Measurements from ENCODE around the gene EN2. TPM values are rescaled to one million over a fixed set of nuclear protein-coding genes. Genes with fewer than 3 reads are reported as not detected.

EN2 gene
- total and polyA plus RNA-seq, 2 of the 4 experiments (the other 2 are of a cell fraction) = not detected

DNA sequence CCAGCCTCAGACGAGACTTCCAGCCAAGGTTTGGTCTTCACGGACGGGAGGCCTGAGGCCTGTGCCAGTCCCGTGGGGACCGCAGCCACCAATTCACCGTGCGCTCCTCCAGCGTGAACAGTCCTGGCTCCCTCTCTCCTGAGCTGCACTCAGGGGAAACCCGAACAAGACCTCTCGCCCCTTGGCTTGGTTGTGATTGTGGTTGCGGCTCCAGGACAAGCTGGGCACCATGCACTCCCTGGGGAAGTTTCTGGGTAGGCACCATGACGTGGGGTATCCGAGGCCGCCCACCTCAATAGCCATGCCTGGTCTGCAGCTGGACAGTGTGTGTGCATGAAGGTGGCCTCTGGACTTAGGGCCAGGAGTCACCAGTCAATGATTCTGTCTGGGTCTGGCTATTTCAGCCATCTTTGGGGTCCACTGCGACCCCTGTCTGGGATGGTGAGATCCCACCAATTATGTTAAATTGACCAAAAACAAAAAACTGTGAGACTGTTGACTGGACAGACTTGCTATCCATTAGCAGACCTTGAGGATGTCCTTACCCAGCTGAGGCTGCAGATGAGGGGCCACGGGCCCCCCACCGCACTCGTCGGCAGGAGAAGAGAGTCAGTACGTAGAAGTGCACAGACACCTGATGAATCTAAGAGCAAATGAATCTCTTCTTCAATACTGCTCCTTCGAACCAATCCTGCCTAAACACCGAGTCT, 33.5 kb upstream of the EN2 start:
- H3K18ac ChIP-seq (ENCODE audit: low read depth, low read length) = no peak overlapping the region
- dilution Hi-C loops (cut with HindIII; ENCODE audit: low sequenced_read_pairs, unreplicated experiment) = no loop called here
- no peak overlapping the region for H4K5ac ChIP-seq (ENCODE audit: low read depth, low read length)
- no peak overlapping the region for H2AK5ac ChIP-seq (ENCODE audit: low read depth, low read length)
- no peak overlapping the region for H2BK5ac ChIP-seq (ENCODE audit: low read depth, low read length, poor library complexity, severe bottlenecking)
- no peaks in the 10 kb centered on the region for H3K4me1 ChIP-seq (ENCODE audit: control insufficient read depth, insufficient read depth, low read length)
- H3K27ac ChIP-seq (ENCODE audit: insufficient read depth, low read length) = no peak overlapping the region
- H3K23ac ChIP-seq (ENCODE audit: low read depth, low read length) = no peak overlapping the region
- CTCF ChIA-PET = no interaction called here
- no peak overlapping the region for H2BK120ac ChIP-seq (ENCODE audit: low read depth, low read length)
- POLR2A ChIA-PET (ENCODE audit: unreplicated experiment) = no interaction called here
- H3K4me2 ChIP-seq (ENCODE audit: low read depth, low read length) = no peak overlapping the region
- 77% methylated on average over 6 of the region's 22 CpGs; no CpG with 5 or more reads in 1 of the 2 experiments for WGBS, 2 experiments (ENCODE audit: extremely low coverage in 2 of 2, insufficient read length in 1 of 2)
- no peak overlapping the region for H4K91ac ChIP-seq (ENCODE audit: insufficient read depth, low read depth, low read length)
- no peaks in the 10 kb centered on the region for H3K9me3 ChIP-seq (ENCODE audit: control insufficient read depth, insufficient read depth, low read length)
- no peak overlapping the region for H3K56ac ChIP-seq (ENCODE audit: extremely low read depth, insufficient read depth, low read length)
- H2AFZ ChIP-seq (replicated peaks; ENCODE audit: low read length, poor library complexity) = no peak overlapping the region
- ATAC-seq (ENCODE audit: low read depth) (no peak), DNase-seq (no peak)
- H2BK20ac ChIP-seq (ENCODE audit: low read depth, low read length) = no peak overlapping the region
- BruUV-seq (replicated peaks) = no TSS peak
- H3K4me3 ChIP-seq (ENCODE audit: insufficient read depth, low read depth, low read length) = no peak overlapping the region
- in situ Hi-C loops (cut with MboI; ENCODE audit: low sequenced_read_pairs) = no loop called here
- intact Hi-C loops (cut with micrococcal nuclease) = no loop called here
- no peak overlapping the region for H3K14ac ChIP-seq (replicated peaks; ENCODE audit: low read depth, low read length)
- TF ChIP-seq RCOR1 (IDR thresholded peaks at IDR 0.05; ENCODE audit: insufficient replicate concordance, low read length) (no peak), SMC3 (IDR thresholded peaks at IDR 0.05; ENCODE audit: low read depth, low read length) (no peak), CHD1 (IDR thresholded peaks at IDR 0.05; ENCODE audit: low read depth, low read length) (no peak), BHLHE40 (IDR thresholded peaks at IDR 0.05; ENCODE audit: low read depth, low read length) (no peak), MAFK (IDR thresholded peaks at IDR 0.05; ENCODE audit: low read depth, low read length) (no peak), NFE2L2 (IDR thresholded peaks at IDR 0.05; ENCODE audit: low read depth, low read length) (no peak), FOS (IDR thresholded peaks at IDR 0.05; ENCODE audit: low read depth, low read length) (no peak), POLR2A (IDR thresholded peaks at IDR 0.05; ENCODE audit: low read depth, low read length) (no peak), CTCF (conservative IDR thresholded peaks at IDR 0.05; ENCODE audit: low read depth, low read length) (no peak), USF2 (IDR thresholded peaks at IDR 0.05; ENCODE audit: low read depth, low read length) (no peak), RFX5 (IDR thresholded peaks at IDR 0.05; ENCODE audit: low read depth, low read length) (no peak)
- H3K9me1 ChIP-seq (ENCODE audit: insufficient read depth, low read length) = no peaks in the 10 kb centered on the region; the same call in 1 of the 2 replicates
- no peaks in the 10 kb centered on the region for H4K20me1 ChIP-seq (ENCODE audit: insufficient read depth, low read length)
- no peaks in the 10 kb centered on the region; the same call in 1 of the 2 replicates for H3K27me3 ChIP-seq (ENCODE audit: control insufficient read depth, insufficient read depth, low read length)
- H4K8ac ChIP-seq (ENCODE audit: low read depth in 2 of 2, low read length in 2 of 2) = no peak overlapping the region
- H3K79me1 ChIP-seq (ENCODE audit: low read depth in 1 of 2, low read length in 2 of 2) = no peaks in the 10 kb centered on the region
- H2BK15ac ChIP-seq (ENCODE audit: low read depth, low read length) = no peak overlapping the region
- no peak overlapping the region for H2AK9ac ChIP-seq (replicated peaks; ENCODE audit: low read depth, low read length, poor library complexity)
- no peak overlapping the region for H3K4ac ChIP-seq (ENCODE audit: low read depth, low read length)
- H3K9ac ChIP-seq (ENCODE audit: low read depth, low read length) = no peak overlapping the region
- no peaks in the 10 kb centered on the region for H3K36me3 ChIP-seq (ENCODE audit: control insufficient read depth, insufficient read depth, low read length)
